ENCODE measurements around the gene EDAR.

DNA sequence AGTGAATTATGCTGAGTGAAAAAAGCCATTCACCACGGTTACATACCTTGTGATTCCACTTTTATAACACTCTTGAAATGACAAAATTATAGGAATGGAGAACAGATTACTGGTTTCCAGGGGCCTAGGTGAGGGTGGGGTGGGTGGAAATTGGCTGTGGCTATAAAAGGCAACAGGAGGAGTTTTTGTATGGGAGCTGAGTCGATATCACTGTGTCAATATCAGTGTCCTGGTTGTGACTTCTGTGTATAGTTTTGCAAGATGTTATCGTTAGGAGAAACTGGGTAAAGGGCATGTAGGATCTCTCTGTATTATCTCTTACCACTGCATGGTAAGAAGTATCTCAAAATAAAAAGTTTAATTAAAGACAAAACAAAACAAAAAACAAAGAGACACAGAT, 84.3 kb downstream of the EDAR start:
- no peak for TF ChIP-seq MXI1 (IDR thresholded peaks at IDR 0.05; ENCODE audit: borderline replicate concordance, low read depth, low read length)
- TF ChIP-seq, protein P1, sequence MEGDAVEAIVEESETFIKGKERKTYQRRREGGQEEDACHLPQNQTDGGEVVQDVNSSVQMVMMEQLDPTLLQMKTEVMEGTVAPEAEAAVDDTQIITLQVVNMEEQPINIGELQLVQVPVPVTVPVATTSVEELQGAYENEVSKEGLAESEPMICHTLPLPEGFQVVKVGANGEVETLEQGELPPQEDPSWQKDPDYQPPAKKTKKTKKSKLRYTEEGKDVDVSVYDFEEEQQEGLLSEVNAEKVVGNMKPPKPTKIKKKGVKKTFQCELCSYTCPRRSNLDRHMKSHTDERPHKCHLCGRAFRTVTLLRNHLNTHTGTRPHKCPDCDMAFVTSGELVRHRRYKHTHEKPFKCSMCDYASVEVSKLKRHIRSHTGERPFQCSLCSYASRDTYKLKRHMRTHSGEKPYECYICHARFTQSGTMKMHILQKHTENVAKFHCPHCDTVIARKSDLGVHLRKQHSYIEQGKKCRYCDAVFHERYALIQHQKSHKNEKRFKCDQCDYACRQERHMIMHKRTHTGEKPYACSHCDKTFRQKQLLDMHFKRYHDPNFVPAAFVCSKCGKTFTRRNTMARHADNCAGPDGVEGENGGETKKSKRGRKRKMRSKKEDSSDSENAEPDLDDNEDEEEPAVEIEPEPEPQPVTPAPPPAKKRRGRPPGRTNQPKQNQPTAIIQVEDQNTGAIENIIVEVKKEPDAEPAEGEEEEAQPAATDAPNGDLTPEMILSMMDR (conservative IDR thresholded peaks at IDR 0.05; ENCODE audit: low read depth, low read length): no peak
- TF ChIP-seq SMC3 (IDR thresholded peaks at IDR 0.05; ENCODE audit: low read depth, low read length): no peak
- TF ChIP-seq POLR2A (IDR thresholded peaks at IDR 0.05; ENCODE audit: low read depth, low read length): no peak
- no peak for TF ChIP-seq RAD21 (IDR thresholded peaks at IDR 0.05; ENCODE audit: low read length)
- no peak for TF ChIP-seq USF2 (IDR thresholded peaks at IDR 0.05; ENCODE audit: low read depth, low read length)
- TF ChIP-seq ELK1 (IDR thresholded peaks at IDR 0.05; ENCODE audit: borderline replicate concordance, low read depth, low read length): no peak
- TF ChIP-seq MAFK (IDR thresholded peaks at IDR 0.05; ENCODE audit: low read depth, low read length): no peak
- TF ChIP-seq MAZ (IDR thresholded peaks at IDR 0.05; ENCODE audit: borderline replicate concordance, low read depth, low read length): no peak
- no peak for TF ChIP-seq RFX5 (IDR thresholded peaks at IDR 0.05; ENCODE audit: low read depth, low read length)

All from IMR-90 (cell line).